ENCODE data around the gene ME2. TPM values are rescaled to one million over a fixed set of nuclear protein-coding genes. Genes with fewer than 3 reads are reported as not detected.
"Not testable (repeated sequence)": the region's sequence is repeated elsewhere in the genome, so short reads cannot be mapped to it uniquely, and the experiment has no call there.

The ME2 gene
- total RNA-seq, 2 experiments from 2014 or later: 15.6 to 16.1 TPM

DNA sequence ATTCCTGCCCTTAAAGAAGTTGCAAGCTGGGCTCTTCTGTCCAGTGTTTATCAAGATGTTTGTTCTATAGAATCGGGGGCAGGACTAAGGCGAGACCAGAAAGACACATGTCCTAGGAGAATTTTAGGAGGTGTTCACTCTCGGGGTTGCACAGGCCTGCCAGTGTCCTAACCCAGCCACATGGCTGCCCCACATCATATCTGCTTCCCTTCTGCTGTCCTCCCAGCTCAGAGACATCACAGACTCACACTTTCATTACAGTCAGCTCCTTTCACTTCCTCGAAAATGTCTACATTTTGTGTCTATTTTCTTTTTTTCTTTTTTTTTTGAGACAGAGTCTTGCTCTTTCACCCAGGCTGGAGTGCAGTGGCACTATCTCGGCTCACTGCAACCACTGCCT lies 48.4 kb upstream of the ME2 start:
- no peaks in the 10 kb centered on the region for H3K36me3 ChIP-seq (ENCODE audit: insufficient read depth, low read length)
- H3K9me3 ChIP-seq (ENCODE audit: control insufficient read depth in 1 of 2, insufficient read depth in 1 of 2, low read length in 2 of 2): no peaks in the 10 kb centered on the region
- intact Hi-C loops (cut with DNase I, micrococcal nuclease): no loop called here
- POLR2A ChIA-PET: no interaction called here
- H3K27me3 Mint-ChIP-seq: no peaks in the 10 kb centered on the region
- no peak overlapping the region for H3K4me3 ChIP-seq (ENCODE audit: low read length)
- DNase-seq: no peak
- H3K4me3 Mint-ChIP-seq: no peak overlapping the region
- no peak for ATAC-seq (ENCODE audit: poor library complexity)
- no peaks in the 10 kb centered on the region for H3K9me3 Mint-ChIP-seq
- no peaks in the 10 kb centered on the region for H3K4me1 Mint-ChIP-seq (ENCODE audit: low read depth)
- H3K27ac Mint-ChIP-seq: no peak overlapping the region
- no peaks in the 10 kb centered on the region for H3K36me3 Mint-ChIP-seq (ENCODE audit: low read depth)
- no peak for TF ChIP-seq CTCF (IDR thresholded peaks at IDR 0.05)
- no peaks in the 10 kb centered on the region for H3K27me3 ChIP-seq (ENCODE audit: control insufficient read depth in 1 of 2, insufficient read depth in 2 of 2, low read length in 2 of 2)
- CTCF ChIA-PET: interaction anchor here (1.5 kb wide), 1 partner anchor 10 kb away, joined by 4 read pairs; the partner anchor contains the start of gene MRO
- H3K4me1 ChIP-seq (ENCODE audit: insufficient read depth, low read length): no peaks in the 10 kb centered on the region
- no peak overlapping the region for H3K27ac ChIP-seq (ENCODE audit: low read depth in 1 of 2, low read length in 2 of 2)

GRCh38 chr18:50832754-50833153 lies 46.2 kb upstream of the ME2 start:
- no peak for ATAC-seq (ENCODE audit: poor library complexity)
- Mint-ChIP-seq H3K9me3 (no peaks in the 10 kb centered on the region), H3K36me3 (ENCODE audit: low read depth) (no peaks in the 10 kb centered on the region), H3K4me1 (ENCODE audit: low read depth) (no peaks in the 10 kb centered on the region), H3K27me3 (no peaks in the 10 kb centered on the region), H3K27ac (no peak overlapping the region), H3K4me3 (no peak overlapping the region)
- Histone ChIP-seq H3K36me3 (ENCODE audit: insufficient read depth, low read length) (no peaks in the 10 kb centered on the region), H3K4me3 (ENCODE audit: low read length) (no peak overlapping the region), H3K27ac (ENCODE audit: low read depth in 1 of 2, low read length in 2 of 2) (no peak overlapping the region), H3K9me3 (ENCODE audit: control insufficient read depth in 1 of 2, insufficient read depth in 1 of 2, low read length in 2 of 2) (no peaks in the 10 kb centered on the region), H3K4me1 (ENCODE audit: insufficient read depth, low read length) (no peaks in the 10 kb centered on the region), H3K27me3 (ENCODE audit: control insufficient read depth in 1 of 2, insufficient read depth in 2 of 2, low read length in 2 of 2) (no peaks in the 10 kb centered on the region)
- ChIA-PET POLR2A (no interaction called here), CTCF (no interaction called here)
- DNase-seq: no peak
- intact Hi-C loops (cut with DNase I, micrococcal nuclease): no loop called here
- no peak for TF ChIP-seq CTCF (IDR thresholded peaks at IDR 0.05)

DNA sequence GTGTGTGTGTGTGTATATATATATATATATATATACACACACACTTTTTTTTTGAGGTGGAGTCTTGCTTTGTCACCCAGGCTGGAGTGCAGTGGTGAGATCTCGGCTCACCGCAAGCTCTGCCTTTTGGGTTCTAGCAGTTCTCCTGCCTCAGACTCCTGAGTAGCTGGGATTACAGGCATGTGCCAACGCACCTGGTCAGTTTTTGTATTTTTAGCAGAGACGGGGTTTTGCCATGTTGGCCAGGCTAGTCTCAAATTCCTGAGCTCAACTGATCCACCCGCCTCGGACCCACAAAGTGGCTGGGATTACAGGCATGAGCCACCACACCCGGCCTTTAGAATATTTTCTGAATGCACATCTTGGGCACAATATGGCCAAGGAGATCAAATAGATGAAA lies 45.4 kb upstream of the ME2 start:
- DNase-seq; H3K4me1 ChIP-seq (ENCODE audit: insufficient read depth, low read length); H3K4me3 Mint-ChIP-seq; H3K27ac Mint-ChIP-seq; H3K27me3 Mint-ChIP-seq; H3K4me3 ChIP-seq (ENCODE audit: low read length); H3K27me3 ChIP-seq (ENCODE audit: control insufficient read depth in 1 of 2, insufficient read depth in 2 of 2, low read length in 2 of 2); H3K36me3 Mint-ChIP-seq (ENCODE audit: low read depth); ATAC-seq (ENCODE audit: poor library complexity); POLR2A ChIA-PET; H3K9me3 Mint-ChIP-seq; H3K9me3 ChIP-seq (ENCODE audit: control insufficient read depth in 1 of 2, insufficient read depth in 1 of 2, low read length in 2 of 2); intact Hi-C loops (cut with DNase I, micrococcal nuclease); H3K27ac ChIP-seq (ENCODE audit: low read depth in 1 of 2, low read length in 2 of 2); H3K36me3 ChIP-seq (ENCODE audit: insufficient read depth, low read length); H3K4me1 Mint-ChIP-seq (ENCODE audit: low read depth): not testable (repeated sequence)
- CTCF ChIA-PET: interaction anchor here (0.6 to 1.2 kb wide), 2 partner anchors 10 to 17 kb away, joined by 3 read pairs; no protein-coding TSS in a partner anchor

DNA sequence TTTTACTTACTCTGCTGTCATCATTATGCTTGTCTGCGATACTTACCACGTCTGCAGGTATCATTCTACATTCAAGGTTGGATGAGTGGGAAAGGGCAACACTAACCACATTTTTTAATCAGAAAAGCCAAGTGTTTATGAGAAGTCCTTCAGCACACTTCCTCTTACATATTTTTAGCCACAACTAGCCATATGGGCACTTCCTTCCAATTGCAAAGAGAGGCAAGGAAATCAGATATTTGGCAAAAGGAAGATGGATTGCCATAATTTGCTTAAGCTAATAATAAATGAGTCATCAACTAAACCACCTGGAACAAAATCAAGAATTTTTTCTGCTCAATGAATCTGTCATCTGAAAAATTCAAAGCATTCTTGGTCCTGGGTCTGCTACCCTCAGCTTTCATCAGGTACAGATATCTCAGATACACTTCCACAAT lies 42.4 kb upstream of the ME2 start:
- no peak overlapping the region for H3K27ac Mint-ChIP-seq
- POLR2A ChIA-PET: no interaction called here
- H3K4me3 ChIP-seq (ENCODE audit: low read length): no peak overlapping the region
- no peak overlapping the region for H3K27ac ChIP-seq (ENCODE audit: low read depth in 1 of 2, low read length in 2 of 2)
- H3K27me3 ChIP-seq (ENCODE audit: control insufficient read depth in 1 of 2, insufficient read depth in 2 of 2, low read length in 2 of 2): no peaks in the 10 kb centered on the region
- H3K36me3 Mint-ChIP-seq (ENCODE audit: low read depth): no peaks in the 10 kb centered on the region
- CTCF ChIA-PET: interaction anchor here (0.7 kb wide), 1 partner anchor 11 kb away, joined by 3 read pairs; no protein-coding TSS in a partner anchor
- no peak overlapping the region for H3K4me3 Mint-ChIP-seq
- H3K9me3 Mint-ChIP-seq: no peaks in the 10 kb centered on the region
- no peaks in the 10 kb centered on the region for H3K4me1 Mint-ChIP-seq (ENCODE audit: low read depth)
- DNase-seq (no peak), ATAC-seq (ENCODE audit: poor library complexity) (no peak)
- no peak for TF ChIP-seq CTCF (IDR thresholded peaks at IDR 0.05)
- no peaks in the 10 kb centered on the region for H3K9me3 ChIP-seq (ENCODE audit: control insufficient read depth in 1 of 2, insufficient read depth in 1 of 2, low read length in 2 of 2)
- H3K36me3 ChIP-seq (ENCODE audit: insufficient read depth, low read length): no peaks in the 10 kb centered on the region
- intact Hi-C loops (cut with DNase I, micrococcal nuclease): no loop called here
- H3K27me3 Mint-ChIP-seq: no peaks in the 10 kb centered on the region
- H3K4me1 ChIP-seq (ENCODE audit: insufficient read depth, low read length): no peaks in the 10 kb centered on the region

All from CD4-positive, alpha-beta T cell (primary cell).